T-helper 17 cell (primary cell): ENCODE results near the gene IMPA2. TPM values are rescaled to one million over a fixed set of nuclear protein-coding genes. Genes with fewer than 3 reads are reported as not detected.
"Not testable (repeated sequence)": the region's sequence is repeated elsewhere in the genome, so short reads cannot be mapped to it uniquely, and the experiment has no call there.

Source experiments
- ATAC-seq: fragments of 150-1000 bp; cut with Tn5 transposase; 2 replicates; pipeline ENCODE4 v1.10.0; 2021; ENCODE audit warnings: mild to moderate bottlenecking, moderate library complexity
- DNase-seq, 3 donors: peaks; one replicate each; pipeline versions ENCODE4 v3.0.0 to v3.0.0-alpha.2; 2020 to 2021
- H3K9me3 ChIP-seq: one replicate; pipeline ENCODE4 v1.7.0; 2013; ENCODE audit warnings: low read length, mild to moderate bottlenecking; ENCODE audit not compliant: control insufficient read depth, poor library complexity, severe bottlenecking
- H3K27ac Mint-ChIP-seq: one replicate; pipeline ENCODE4 v1.8.0; 2022; ENCODE audit warnings: mild to moderate bottlenecking, moderate library complexity, mixed read lengths
- H3K27me3 Mint-ChIP-seq: one replicate; pipeline ENCODE4 v1.8.0; 2022; ENCODE audit warnings: mixed read lengths
- H3K36me3 Mint-ChIP-seq: one replicate; pipeline ENCODE4 v1.8.0; 2022; ENCODE audit warnings: low read depth, mixed read lengths
- H3K4me1 Mint-ChIP-seq: one replicate; pipeline ENCODE4 v1.8.0; 2022; ENCODE audit warnings: mild to moderate bottlenecking, mixed read lengths
- H3K4me3 Mint-ChIP-seq: one replicate; pipeline ENCODE4 v1.8.0; 2022; ENCODE audit warnings: mild to moderate bottlenecking, moderate library complexity, mixed read lengths
- total RNA-seq, 4 donors: library from RNA in 2 of 4; stranded (reverse) in 2 of 4; gene quantifications; one replicate each; pipeline ENCODE4 v1.2.3 and lab custom pipeline; 2022 to 2026

The IMPA2 gene
- total RNA-seq, 2 donors from 2014 or later: 4.3 to 5.8 TPM

DNA sequence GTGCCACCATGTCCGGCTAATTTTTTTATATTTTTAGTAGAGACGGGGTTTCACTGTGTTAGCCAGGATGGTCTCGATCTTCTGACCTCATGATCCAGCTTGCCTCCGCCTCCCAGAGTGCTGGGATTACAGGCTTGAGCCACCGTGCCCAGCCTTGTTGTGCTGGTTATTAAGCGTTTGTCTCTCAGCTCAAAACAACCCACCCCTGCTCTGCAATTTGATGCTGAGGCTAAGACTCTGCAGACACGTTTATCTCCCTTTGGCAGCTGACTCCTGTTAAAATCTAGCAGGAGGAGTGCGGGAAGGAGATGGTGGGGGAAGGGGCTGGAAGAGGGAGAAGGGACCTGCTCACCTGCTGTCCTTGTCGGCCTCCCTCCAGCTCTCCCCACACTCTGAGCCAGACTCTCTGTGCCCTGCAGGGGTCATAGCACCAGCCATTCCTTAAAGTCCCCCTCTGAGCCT is 29.9 kb upstream of the IMPA2 start:
- DNase-seq: no peak
- H3K36me3 Mint-ChIP-seq: no peaks in the 10 kb centered on the region
- peaks cover 7% of the 10 kb centered on the region for H3K4me1 Mint-ChIP-seq
- H3K27ac Mint-ChIP-seq: no peak overlapping the region
- no peaks in the 10 kb centered on the region for H3K27me3 Mint-ChIP-seq
- no peak for ATAC-seq
- H3K9me3 ChIP-seq: no peaks in the 10 kb centered on the region
- H3K4me3 Mint-ChIP-seq: no peak overlapping the region

GRCh38 chr18:11953113-11953512 is 28.2 kb upstream of the IMPA2 start:
- peaks cover 3% of the 10 kb centered on the region for H3K36me3 Mint-ChIP-seq
- H3K27ac Mint-ChIP-seq: no peak overlapping the region
- peaks cover 3% of the 10 kb centered on the region for H3K4me1 Mint-ChIP-seq
- peaks cover 3% of the 10 kb centered on the region for H3K9me3 ChIP-seq
- ATAC-seq (no peak), DNase-seq (no peak)
- H3K27me3 Mint-ChIP-seq: no peaks in the 10 kb centered on the region
- H3K4me3 Mint-ChIP-seq: no peak overlapping the region

DNA sequence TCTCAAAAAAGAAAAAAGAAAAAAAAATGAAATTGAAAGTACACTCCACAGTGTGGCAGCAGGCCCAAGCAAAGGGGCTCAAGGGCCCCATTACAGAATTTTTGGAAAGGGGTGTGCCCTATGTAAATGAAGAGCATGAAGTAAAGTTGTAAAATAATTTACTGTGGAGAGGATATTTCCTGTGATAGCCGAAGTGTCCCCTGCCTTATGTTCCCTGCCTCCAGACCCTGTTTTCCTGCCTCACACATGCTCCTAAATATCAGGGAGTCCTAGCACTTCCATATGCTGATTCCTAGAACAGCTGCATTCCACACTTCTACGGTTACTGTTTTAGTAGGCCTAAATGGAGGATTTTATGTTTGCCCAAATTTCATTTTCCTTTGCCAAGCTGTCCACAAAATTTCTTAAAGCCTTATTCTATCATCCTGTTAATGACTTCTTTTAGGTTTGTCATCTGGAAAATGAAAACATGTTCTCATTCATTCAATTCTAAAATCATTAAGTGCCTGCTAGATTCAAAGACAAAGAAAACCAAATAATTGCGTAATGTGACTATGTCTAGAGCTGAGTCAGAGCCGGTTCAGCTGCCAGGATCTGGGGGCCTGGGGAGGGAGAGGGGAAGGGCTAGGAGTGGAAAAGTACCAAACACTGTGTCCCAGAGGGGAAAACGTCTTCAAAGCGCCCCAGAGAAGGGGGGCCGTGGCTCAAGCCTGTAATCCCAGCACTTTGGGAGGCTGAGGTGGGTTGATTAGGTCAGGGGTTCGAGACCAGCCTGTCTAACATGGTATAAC is 25.9 kb upstream of the IMPA2 start:
- Mint-ChIP-seq H3K27ac (no peak overlapping the region), H3K27me3 (no peaks in the 10 kb centered on the region), H3K4me1 (no peaks in the 10 kb centered on the region), H3K4me3 (no peak overlapping the region), H3K36me3 (peaks cover 3% of the 10 kb centered on the region)
- ATAC-seq (no peak), DNase-seq (no peak)
- peaks cover 3% of the 10 kb centered on the region for H3K9me3 ChIP-seq

- H3K36me3 Mint-ChIP-seq: peaks cover 3% of the 10 kb centered on the region
- no peak overlapping the region for H3K27ac Mint-ChIP-seq
- no peak for ATAC-seq
- H3K4me1 Mint-ChIP-seq: no peaks in the 10 kb centered on the region
- peaks cover 7% of the 10 kb centered on the region for H3K27me3 Mint-ChIP-seq
- peaks cover 3% of the 10 kb centered on the region for H3K9me3 ChIP-seq
- no peak for DNase-seq
- H3K4me3 Mint-ChIP-seq: no peak overlapping the region
Measured at GRCh38 chr18:11956371-11957308, 24.7 kb upstream of the IMPA2 start.

- H3K36me3 Mint-ChIP-seq: peaks cover 3% of the 10 kb centered on the region
- no peak for DNase-seq
- no peak overlapping the region for H3K27ac Mint-ChIP-seq
- no peaks in the 10 kb centered on the region for H3K4me1 Mint-ChIP-seq
- peaks cover 7% of the 10 kb centered on the region for H3K27me3 Mint-ChIP-seq
- H3K9me3 ChIP-seq: peaks cover 3% of the 10 kb centered on the region
- no peak for ATAC-seq
- no peak overlapping the region for H3K4me3 Mint-ChIP-seq
Measured at GRCh38 chr18:11957636-11958035, 23.7 kb upstream of the IMPA2 start.

- not testable (repeated sequence) for H3K27ac Mint-ChIP-seq, H3K36me3 Mint-ChIP-seq, H3K4me1 Mint-ChIP-seq, ATAC-seq, H3K27me3 Mint-ChIP-seq, H3K4me3 Mint-ChIP-seq, H3K9me3 ChIP-seq, DNase-seq
Measured at GRCh38 chr18:11959651-11960050, 21.7 kb upstream of the IMPA2 start.

- Mint-ChIP-seq H3K27ac (no peak overlapping the region), H3K36me3 (peaks cover 3% of the 10 kb centered on the region), H3K27me3 (peaks cover 7% of the 10 kb centered on the region), H3K4me1 (no peaks in the 10 kb centered on the region), H3K4me3 (no peak overlapping the region)
- DNase-seq (no peak), ATAC-seq (no peak)
- H3K9me3 ChIP-seq: peaks cover 3% of the 10 kb centered on the region
Measured at GRCh38 chr18:11960743-11961380, 20.4 kb upstream of the IMPA2 start.

GRCh38 chr18:11962597-11962996 is 18.7 kb upstream of the IMPA2 start:
- no peak for DNase-seq
- Mint-ChIP-seq H3K36me3 (peaks cover under 1% of the 10 kb centered on the region), H3K4me1 (no peaks in the 10 kb centered on the region), H3K4me3 (no peak overlapping the region), H3K27ac (no peak overlapping the region), H3K27me3 (peaks cover 7% of the 10 kb centered on the region)
- H3K9me3 ChIP-seq: peaks cover under 1% of the 10 kb centered on the region
- no peak for ATAC-seq

- no peaks in the 10 kb centered on the region for H3K9me3 ChIP-seq
- DNase-seq (no peak), ATAC-seq (no peak)
- peaks cover 7% of the 10 kb centered on the region for H3K27me3 Mint-ChIP-seq
- H3K36me3 Mint-ChIP-seq: no peaks in the 10 kb centered on the region
- no peak overlapping the region for H3K27ac Mint-ChIP-seq
- H3K4me3 Mint-ChIP-seq: no peak overlapping the region
- H3K4me1 Mint-ChIP-seq: no peaks in the 10 kb centered on the region
Measured at GRCh38 chr18:11963991-11964484, 17.3 kb upstream of the IMPA2 start.

DNA sequence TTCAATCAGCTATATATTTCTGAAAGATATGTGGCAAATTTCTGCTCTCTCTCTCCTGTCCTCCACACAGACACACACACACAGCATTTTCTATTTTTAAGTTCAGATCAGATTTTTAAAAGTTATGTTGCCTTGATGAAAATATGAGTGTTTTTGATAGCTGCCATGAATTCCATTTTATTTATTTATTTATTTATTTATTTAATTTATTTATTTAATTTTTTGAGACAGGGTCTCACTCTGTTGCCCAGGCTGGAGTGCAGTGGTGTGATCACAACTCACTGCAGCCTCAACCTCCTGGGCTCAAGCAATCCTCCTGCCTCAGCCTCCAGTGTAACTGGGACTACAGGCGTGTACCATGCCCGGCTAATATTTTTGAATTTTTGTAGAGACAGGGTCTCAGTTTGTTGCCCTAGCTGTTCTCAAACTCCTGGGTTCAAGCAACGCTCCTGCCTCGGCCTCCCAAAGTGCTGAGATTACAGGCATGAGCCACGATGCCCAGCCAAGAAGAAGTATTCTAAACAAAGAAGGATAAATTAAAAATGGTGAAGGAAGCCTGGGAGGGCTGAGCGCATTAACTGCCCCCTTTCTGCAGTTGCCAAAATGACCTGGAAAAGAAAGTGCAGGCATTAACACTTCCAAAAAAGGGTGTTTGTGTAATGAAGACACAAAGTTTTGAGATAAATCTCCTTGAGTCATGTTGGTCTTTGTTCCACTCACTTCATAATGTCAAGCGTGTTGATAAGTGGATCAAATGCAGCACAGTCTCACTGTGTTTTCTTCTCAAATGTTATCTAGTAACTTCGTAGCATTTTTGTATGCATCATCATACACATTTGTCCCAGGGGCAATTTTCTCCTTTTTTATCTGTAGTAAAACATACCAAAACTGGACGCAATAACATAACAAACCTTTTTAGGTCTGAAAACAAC is 11.1 kb upstream of the IMPA2 start:
- H3K27me3 Mint-ChIP-seq: no peaks in the 10 kb centered on the region
- DNase-seq: no peak
- no peak overlapping the region for H3K4me3 Mint-ChIP-seq
- no peaks in the 10 kb centered on the region for H3K4me1 Mint-ChIP-seq
- no peak overlapping the region for H3K27ac Mint-ChIP-seq
- no peaks in the 10 kb centered on the region for H3K9me3 ChIP-seq
- no peak for ATAC-seq
- H3K36me3 Mint-ChIP-seq: no peaks in the 10 kb centered on the region

DNA sequence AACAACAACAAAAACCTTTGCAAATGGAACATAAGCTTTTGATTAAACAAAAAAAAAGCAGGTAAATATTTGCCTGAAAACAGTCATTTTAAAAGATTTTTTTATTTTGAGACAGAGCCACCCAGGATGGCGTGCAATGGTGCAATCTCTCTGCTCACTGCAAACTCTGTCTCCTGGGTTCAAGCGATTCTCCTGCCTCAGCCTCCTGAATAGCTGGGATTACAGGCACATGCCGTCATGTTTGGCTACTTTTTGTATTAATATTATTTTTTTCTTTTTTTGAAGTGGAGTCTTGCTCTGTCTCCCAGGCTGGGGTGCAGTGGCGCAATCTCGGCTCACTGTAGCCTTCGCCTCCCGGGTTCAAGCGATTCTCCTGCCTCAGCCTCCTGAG is 10.5 kb upstream of the IMPA2 start:
- H3K36me3 Mint-ChIP-seq, H3K27ac Mint-ChIP-seq, ATAC-seq, H3K4me3 Mint-ChIP-seq, H3K9me3 ChIP-seq, H3K27me3 Mint-ChIP-seq, DNase-seq, H3K4me1 Mint-ChIP-seq: not testable (repeated sequence)

DNA sequence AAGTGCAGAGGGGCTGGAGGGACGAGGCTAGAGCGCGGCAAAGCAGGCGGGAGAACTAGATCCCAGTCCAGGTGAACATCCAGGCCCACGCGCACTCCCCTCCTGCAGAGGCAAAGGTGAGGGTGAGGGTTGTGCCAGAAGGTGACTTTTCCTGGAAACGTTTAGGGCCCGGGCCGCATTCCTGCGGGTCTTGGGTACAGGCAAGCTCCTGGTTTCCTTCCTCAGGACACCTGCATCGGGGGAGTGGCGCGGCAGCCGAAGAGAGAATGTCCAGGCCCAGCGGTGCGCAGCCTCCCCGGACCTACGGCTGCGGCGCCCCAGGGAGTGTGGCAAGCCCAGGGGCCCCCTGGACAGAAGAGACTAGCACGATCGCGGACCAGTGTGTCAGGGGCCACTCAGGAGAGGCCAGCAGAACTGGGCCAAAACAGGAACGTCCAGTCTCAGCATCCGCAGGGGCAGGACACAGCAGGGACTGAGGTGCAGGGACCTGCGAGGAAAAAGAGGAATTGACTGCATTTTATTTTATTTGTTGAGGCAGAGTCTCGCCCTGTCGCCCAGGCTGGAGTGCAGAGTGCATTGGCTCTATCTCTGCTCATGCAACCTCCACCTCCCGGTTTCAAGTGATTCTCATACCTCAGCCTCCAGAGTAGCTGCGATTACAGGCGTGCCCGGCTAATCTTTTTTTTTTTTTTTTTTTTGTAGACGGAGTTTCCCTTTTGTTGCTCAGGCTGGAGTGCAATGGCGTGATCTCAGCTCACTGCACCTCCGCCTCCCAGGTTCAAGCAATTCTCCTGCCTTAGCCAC is 8.7 kb upstream of the IMPA2 start:
- Mint-ChIP-seq H3K27ac (no peak overlapping the region), H3K27me3 (no peaks in the 10 kb centered on the region), H3K36me3 (no peaks in the 10 kb centered on the region), H3K4me1 (no peaks in the 10 kb centered on the region), H3K4me3 (no peak overlapping the region)
- ATAC-seq (no peak), DNase-seq (no peak)
- H3K9me3 ChIP-seq: no peaks in the 10 kb centered on the region
